ENCODE data around the gene ITGAD. TPM values are rescaled to one million over a fixed set of nuclear protein-coding genes. Genes with fewer than 3 reads are reported as not detected.

Gene ITGAD
- total and polyA plus RNA-seq, 2 of the 4 experiments (the other 2 are of a cell fraction), result not detected

DNA sequence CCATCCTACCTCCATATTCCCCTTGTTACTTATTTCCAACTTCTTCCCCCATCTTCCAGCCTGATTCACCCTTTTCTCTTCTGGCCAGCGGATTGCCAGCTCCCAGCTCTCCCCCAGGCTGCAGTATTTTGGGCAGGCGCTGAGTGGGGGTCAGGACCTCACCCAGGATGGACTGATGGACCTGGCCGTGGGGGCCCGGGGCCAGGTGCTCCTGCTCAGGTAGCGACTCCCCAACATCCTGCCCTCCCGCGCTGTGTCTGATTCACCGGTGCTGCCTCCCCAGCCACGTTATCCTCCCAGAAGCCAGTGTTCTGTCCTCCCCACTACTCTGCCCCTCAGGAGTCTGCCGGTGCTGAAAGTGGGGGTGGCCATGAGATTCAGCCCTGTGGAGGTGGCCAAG lies 19.6 kb downstream of the ITGAD start:
- no peak overlapping the region for H3K4me2 ChIP-seq (ENCODE audit: low read depth, low read length)
- H3K4me1 ChIP-seq (ENCODE audit: control insufficient read depth, insufficient read depth, low read length), result no peaks in the 10 kb centered on the region
- intact Hi-C loops (cut with micrococcal nuclease) (no loop called here), in situ Hi-C loops (cut with MboI; ENCODE audit: low sequenced_read_pairs) (no loop called here), dilution Hi-C loops (cut with HindIII; ENCODE audit: low sequenced_read_pairs, unreplicated experiment) (no loop called here)
- no peak overlapping the region for H3K14ac ChIP-seq (replicated peaks; ENCODE audit: low read depth, low read length)
- no peak overlapping the region for H2BK5ac ChIP-seq (ENCODE audit: low read depth, low read length, poor library complexity, severe bottlenecking)
- no peak overlapping the region for H2BK120ac ChIP-seq (ENCODE audit: low read depth, low read length)
- H3K4me3 ChIP-seq (ENCODE audit: insufficient read depth, low read depth, low read length), result no peak overlapping the region
- H4K91ac ChIP-seq (ENCODE audit: insufficient read depth, low read depth, low read length), result no peak overlapping the region
- peak overlapping the region; percentile 16 for H2AK9ac ChIP-seq (replicated peaks; ENCODE audit: low read depth, low read length, poor library complexity)
- no peak overlapping the region for H4K8ac ChIP-seq (ENCODE audit: low read depth in 2 of 2, low read length in 2 of 2)
- WGBS, 2 experiments (ENCODE audit: extremely low coverage in 2 of 2, insufficient read length in 1 of 2), result no CpG with 5 or more reads among the region's 10 CpGs
- ChIA-PET CTCF (no interaction called here), POLR2A (ENCODE audit: unreplicated experiment) (no interaction called here)
- H3K9me1 ChIP-seq (ENCODE audit: insufficient read depth, low read length), result no peaks in the 10 kb centered on the region
- no peak overlapping the region for H2AFZ ChIP-seq (replicated peaks; ENCODE audit: low read length, poor library complexity)
- H3K9me3 ChIP-seq (ENCODE audit: control insufficient read depth, insufficient read depth, low read length), result no peaks in the 10 kb centered on the region
- H3K18ac ChIP-seq (ENCODE audit: low read depth, low read length), result no peak overlapping the region
- no peaks in the 10 kb centered on the region for H3K79me1 ChIP-seq (ENCODE audit: low read depth in 1 of 2, low read length in 2 of 2)
- no peak overlapping the region for H2AK5ac ChIP-seq (ENCODE audit: low read depth, low read length)
- H4K20me1 ChIP-seq (ENCODE audit: insufficient read depth, low read length), result no peaks in the 10 kb centered on the region
- no peaks in the 10 kb centered on the region for H3K36me3 ChIP-seq (ENCODE audit: control insufficient read depth, insufficient read depth, low read length)
- ATAC-seq (ENCODE audit: low read depth), result no peak
- H4K5ac ChIP-seq (ENCODE audit: low read depth, low read length), result no peak overlapping the region
- H3K27me3 ChIP-seq (ENCODE audit: control insufficient read depth, insufficient read depth, low read length), result peaks cover 18% of the 10 kb centered on the region
- no peak for DNase-seq
- TF ChIP-seq, protein P1, sequence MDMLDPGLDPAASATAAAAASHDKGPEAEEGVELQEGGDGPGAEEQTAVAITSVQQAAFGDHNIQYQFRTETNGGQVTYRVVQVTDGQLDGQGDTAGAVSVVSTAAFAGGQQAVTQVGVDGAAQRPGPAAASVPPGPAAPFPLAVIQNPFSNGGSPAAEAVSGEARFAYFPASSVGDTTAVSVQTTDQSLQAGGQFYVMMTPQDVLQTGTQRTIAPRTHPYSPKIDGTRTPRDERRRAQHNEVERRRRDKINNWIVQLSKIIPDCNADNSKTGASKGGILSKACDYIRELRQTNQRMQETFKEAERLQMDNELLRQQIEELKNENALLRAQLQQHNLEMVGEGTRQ (IDR thresholded peaks at IDR 0.05; ENCODE audit: low read depth, low read length), result no peak
- TF ChIP-seq, protein P2, sequence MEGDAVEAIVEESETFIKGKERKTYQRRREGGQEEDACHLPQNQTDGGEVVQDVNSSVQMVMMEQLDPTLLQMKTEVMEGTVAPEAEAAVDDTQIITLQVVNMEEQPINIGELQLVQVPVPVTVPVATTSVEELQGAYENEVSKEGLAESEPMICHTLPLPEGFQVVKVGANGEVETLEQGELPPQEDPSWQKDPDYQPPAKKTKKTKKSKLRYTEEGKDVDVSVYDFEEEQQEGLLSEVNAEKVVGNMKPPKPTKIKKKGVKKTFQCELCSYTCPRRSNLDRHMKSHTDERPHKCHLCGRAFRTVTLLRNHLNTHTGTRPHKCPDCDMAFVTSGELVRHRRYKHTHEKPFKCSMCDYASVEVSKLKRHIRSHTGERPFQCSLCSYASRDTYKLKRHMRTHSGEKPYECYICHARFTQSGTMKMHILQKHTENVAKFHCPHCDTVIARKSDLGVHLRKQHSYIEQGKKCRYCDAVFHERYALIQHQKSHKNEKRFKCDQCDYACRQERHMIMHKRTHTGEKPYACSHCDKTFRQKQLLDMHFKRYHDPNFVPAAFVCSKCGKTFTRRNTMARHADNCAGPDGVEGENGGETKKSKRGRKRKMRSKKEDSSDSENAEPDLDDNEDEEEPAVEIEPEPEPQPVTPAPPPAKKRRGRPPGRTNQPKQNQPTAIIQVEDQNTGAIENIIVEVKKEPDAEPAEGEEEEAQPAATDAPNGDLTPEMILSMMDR (conservative IDR thresholded peaks at IDR 0.05; ENCODE audit: low read depth, low read length), result no peak
- TF ChIP-seq FOS (IDR thresholded peaks at IDR 0.05; ENCODE audit: low read depth, low read length) (no peak), RCOR1 (IDR thresholded peaks at IDR 0.05; ENCODE audit: insufficient replicate concordance, low read length) (no peak), MXI1 (IDR thresholded peaks at IDR 0.05; ENCODE audit: borderline replicate concordance, low read depth, low read length) (no peak), SMC3 (IDR thresholded peaks at IDR 0.05; ENCODE audit: low read depth, low read length) (no peak), POLR2A (IDR thresholded peaks at IDR 0.05; ENCODE audit: low read depth, low read length) (no peak), RFX5 (IDR thresholded peaks at IDR 0.05; ENCODE audit: low read depth, low read length) (no peak), MAZ (IDR thresholded peaks at IDR 0.05; ENCODE audit: borderline replicate concordance, low read depth, low read length) (no peak)
- TF ChIP-seq, protein P3, sequence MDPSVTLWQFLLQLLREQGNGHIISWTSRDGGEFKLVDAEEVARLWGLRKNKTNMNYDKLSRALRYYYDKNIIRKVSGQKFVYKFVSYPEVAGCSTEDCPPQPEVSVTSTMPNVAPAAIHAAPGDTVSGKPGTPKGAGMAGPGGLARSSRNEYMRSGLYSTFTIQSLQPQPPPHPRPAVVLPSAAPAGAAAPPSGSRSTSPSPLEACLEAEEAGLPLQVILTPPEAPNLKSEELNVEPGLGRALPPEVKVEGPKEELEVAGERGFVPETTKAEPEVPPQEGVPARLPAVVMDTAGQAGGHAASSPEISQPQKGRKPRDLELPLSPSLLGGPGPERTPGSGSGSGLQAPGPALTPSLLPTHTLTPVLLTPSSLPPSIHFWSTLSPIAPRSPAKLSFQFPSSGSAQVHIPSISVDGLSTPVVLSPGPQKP (IDR thresholded peaks at IDR 0.05; ENCODE audit: borderline replicate concordance, low read depth, low read length), result no peak
- no peak overlapping the region for H3K9ac ChIP-seq (ENCODE audit: low read depth, low read length)
- BruUV-seq (replicated peaks), result no TSS peak
- H3K27ac ChIP-seq (ENCODE audit: insufficient read depth, low read length), result no peak overlapping the region
- no peak overlapping the region for H3K56ac ChIP-seq (ENCODE audit: extremely low read depth, insufficient read depth, low read length)
- no peak overlapping the region for H3K4ac ChIP-seq (ENCODE audit: low read depth, low read length)
- no peak overlapping the region for H3K23ac ChIP-seq (ENCODE audit: low read depth, low read length)
- H2BK15ac ChIP-seq (ENCODE audit: low read depth, low read length), result no peak overlapping the region
- H2BK20ac ChIP-seq (ENCODE audit: low read depth, low read length), result no peak overlapping the region
